CD4-positive, CD25-positive, alpha-beta regulatory T cell (primary cell): ENCODE data around the gene ORMDL1. TPM values are rescaled to one million over a fixed set of nuclear protein-coding genes. Genes with fewer than 3 reads are reported as not detected.

Experiments used
- ATAC-seq, 2 donors: fragments of 150-1000 bp; cut with Tn5 transposase; one replicate each; pipeline ENCODE4 v1.10.0; 2021; ENCODE audit warnings: low read depth in 2 of 2, moderate number of reproducible peaks in 2 of 2, moderate library complexity in 1 of 2
- DNase-seq, 3 donors: peaks; one replicate each; pipeline versions ENCODE4 v3.0.0 to v3.0.0-alpha.2; 2012 to 2022; ENCODE audit warnings: mixed read lengths in 1 of 3
- H3K27ac ChIP-seq: one replicate; pipeline ENCODE4 v1.7.0; 2013; ENCODE audit warnings: mild to moderate bottlenecking, low read length; ENCODE audit not compliant: insufficient read depth, poor library complexity, severe bottlenecking
- H3K27me3 ChIP-seq: one replicate; pipeline ENCODE4 v1.7.0; 2013; ENCODE audit warnings: low read length; ENCODE audit not compliant: control insufficient read depth, insufficient read depth
- H3K36me3 ChIP-seq: one replicate; pipeline ENCODE4 v1.7.0; 2013; ENCODE audit warnings: mild to moderate bottlenecking, low read length, moderate library complexity; ENCODE audit not compliant: control insufficient read depth, insufficient read depth
- H3K4me1 ChIP-seq: 2 replicates; pipeline ENCODE4 v1.7.0; 2013; ENCODE audit warnings: mild to moderate bottlenecking, low read length; ENCODE audit not compliant: insufficient read depth, control insufficient read depth, poor library complexity, severe bottlenecking
- H3K4me3 ChIP-seq: one replicate; pipeline ENCODE4 v1.7.0; 2013; ENCODE audit warnings: low read depth, mild to moderate bottlenecking, low read length, moderate library complexity
- H3K9me3 ChIP-seq, 2 experiments: 1 replicate in 1 of 2; 2 replicates in 1 of 2; pipeline ENCODE4 v1.7.0; 2013; ENCODE audit warnings: low read length in 2 of 2, mild to moderate bottlenecking in 1 of 2, moderate library complexity in 1 of 2; ENCODE audit not compliant: control insufficient read depth in 2 of 2
- H3K27ac Mint-ChIP-seq, 3 donors: one replicate each; pipeline ENCODE4 v1.8.0; 2020 to 2022; ENCODE audit warnings: mild to moderate bottlenecking in 3 of 3, mixed read lengths in 3 of 3, moderate library complexity in 2 of 3
- H3K27me3 Mint-ChIP-seq: one replicate; pipeline ENCODE4 v1.8.0; 2022; ENCODE audit warnings: mild to moderate bottlenecking, mixed read lengths
- H3K36me3 Mint-ChIP-seq: one replicate; pipeline ENCODE4 v1.8.0; 2020; ENCODE audit warnings: mixed read lengths
- H3K4me1 Mint-ChIP-seq, 4 donors: one replicate each; pipeline ENCODE4 v1.8.0; 2020 to 2022; ENCODE audit warnings: mixed read lengths in 4 of 4, mild to moderate bottlenecking in 1 of 4
- H3K4me3 Mint-ChIP-seq, 4 donors: one replicate each; pipeline ENCODE4 v1.8.0; 2020 to 2022; ENCODE audit warnings: mild to moderate bottlenecking in 4 of 4, mixed read lengths in 4 of 4, moderate library complexity in 3 of 4
- H3K9me3 Mint-ChIP-seq, 7 donors: one replicate each; pipeline ENCODE4 v1.8.0; 2020 to 2022; ENCODE audit warnings: mixed read lengths in 7 of 7, mild to moderate bottlenecking in 3 of 7, moderate library complexity in 2 of 7
- polyA plus RNA-seq, 4 donors: library from polyadenylated mRNA; unstranded; fragments of 300-500 nt; fragmentation: Illumina TruSeq; gene quantifications; one replicate each; pipeline ENCODE4 v1.2.3, GENCODE V29; 2021
- total RNA-seq: library from RNA; stranded (reverse); gene quantifications from one replicate; pipeline ENCODE4 v1.2.3, GENCODE V29; 2022

Gene ORMDL1
- total and polyA plus RNA-seq, 5 donors from 2014 or later: 81.4 to 141 (median 88.5) TPM

- Mint-ChIP-seq H3K9me3 (no peaks in the 10 kb centered on the region), H3K36me3 (peaks cover 4% of the 10 kb centered on the region), H3K27ac (no peak overlapping the region), H3K4me3 (no peak overlapping the region), H3K4me1 (no peaks in the 10 kb centered on the region), H3K27me3 (no peaks in the 10 kb centered on the region)
- Histone ChIP-seq H3K36me3 (peaks cover 3% of the 10 kb centered on the region), H3K4me3 (no peak overlapping the region), H3K27me3 (no peaks in the 10 kb centered on the region), H3K27ac (no peak overlapping the region), H3K9me3 (no peaks in the 10 kb centered on the region), H3K4me1 (no peaks in the 10 kb centered on the region)
- no peak for DNase-seq
- no peak for ATAC-seq
Measured at GRCh38 chr2:189726271-189726670, 57.9 kb downstream of the ORMDL1 start.

DNA sequence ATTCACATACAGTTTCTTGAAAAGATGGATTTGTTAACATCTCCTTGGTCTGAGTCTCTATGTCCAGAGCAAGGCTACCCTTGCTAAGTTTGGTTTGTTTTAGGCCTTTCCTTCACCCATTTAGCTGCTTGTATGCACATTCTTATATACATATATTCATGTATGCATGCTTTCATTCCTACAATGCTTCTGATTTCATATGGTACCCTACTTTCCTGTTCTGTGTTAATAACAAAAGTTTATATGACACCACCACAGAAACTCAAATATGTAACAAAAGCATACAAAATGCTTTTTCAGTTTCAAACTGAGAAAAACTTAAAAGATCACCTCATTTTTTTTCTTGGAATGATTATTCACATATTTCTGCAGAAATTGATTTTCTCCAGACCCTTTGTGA, 60.9 kb downstream of the ORMDL1 start:
- no peak overlapping the region for H3K4me3 ChIP-seq
- H3K27me3 ChIP-seq: no peaks in the 10 kb centered on the region
- no peak overlapping the region for H3K27ac ChIP-seq
- Mint-ChIP-seq H3K27me3 (no peaks in the 10 kb centered on the region), H3K4me1 (no peaks in the 10 kb centered on the region), H3K27ac (no peak overlapping the region), H3K4me3 (no peak overlapping the region), H3K9me3 (no peaks in the 10 kb centered on the region), H3K36me3 (peaks cover 9% of the 10 kb centered on the region)
- no peaks in the 10 kb centered on the region for H3K4me1 ChIP-seq
- no peak for ATAC-seq
- H3K36me3 ChIP-seq: no peaks in the 10 kb centered on the region
- no peaks in the 10 kb centered on the region for H3K9me3 ChIP-seq
- DNase-seq: no peak

Other genes starting within 250 kb of the ORMDL1 start
- 12.9 TPM for gene SLC40A1, start 203.6 kb downstream of the ORMDL1 start, total RNA-seq
- 10 to 100 TPM in 3 of 4 donors, 1 to 10 TPM in 1; 5.6 to 25.3 (median 18.5) TPM for gene SLC40A1, start 203.6 kb downstream of the ORMDL1 start, polyA plus RNA-seq
- gene ASNSD1, start 122.9 kb downstream of the ORMDL1 start, total RNA-seq: 46.3 TPM
- gene ASNSD1, start 122.9 kb downstream of the ORMDL1 start, polyA plus RNA-seq: 10 to 100 TPM; 50.1 to 84.5 (median 61.6) TPM
- gene ANKAR, start 109.7 kb downstream of the ORMDL1 start, total RNA-seq: 10.4 TPM
- 1 to 10 TPM; 4.6 to 7.8 (median 5.8) TPM for gene ANKAR, start 109.7 kb downstream of the ORMDL1 start, polyA plus RNA-seq
- 5.7 TPM for gene OSGEPL1, start 21.5 kb downstream of the ORMDL1 start, total RNA-seq
- gene OSGEPL1, start 21.5 kb downstream of the ORMDL1 start, polyA plus RNA-seq: 10 to 100 TPM; 11.5 to 15.6 (median 15.3) TPM
- gene PMS1, start 111 bp upstream of the ORMDL1 start, total RNA-seq: 24.3 TPM
- gene PMS1, start 111 bp upstream of the ORMDL1 start, polyA plus RNA-seq: 10 to 100 TPM; 10.1 to 12.7 (median 10.9) TPM